Sigmoid colon (tissue), 7 donors: ENCODE data around the gene MDM2. TPM values are rescaled to one million over a fixed set of nuclear protein-coding genes. Genes with fewer than 3 reads are reported as not detected.
"Not testable (repeated sequence)": the region's sequence is repeated elsewhere in the genome, so short reads cannot be mapped to it uniquely, and the experiment has no call there.

ENCODE experiments used
- DNase-seq: peaks from one replicate; pipeline ENCODE4 v3.0.0-alpha.2; 2019
- H3K27ac ChIP-seq, 4 donors: fragments of 200-600 bp; sonication (generic); one replicate each; pipeline ENCODE4 v1.5.1; 2016 to 2019; ENCODE audit warnings: mild to moderate bottlenecking in 1 of 4
- H3K27me3 ChIP-seq, 3 donors: fragments of 200-600 bp; sonication (generic); one replicate each; pipeline ENCODE4 v1.5.1; 2019; ENCODE audit warnings: mild to moderate bottlenecking in 1 of 3
- H3K36me3 ChIP-seq, 4 donors: fragments of 200-600 bp; sonication (generic); one replicate each; pipeline ENCODE4 v1.5.1; 2016 to 2019
- H3K4me1 ChIP-seq, 4 donors: fragments of 200-600 bp; sonication (generic); one replicate each; pipeline ENCODE4 v1.5.1; 2017 to 2019
- H3K4me3 ChIP-seq, 4 donors: fragments of 200-600 bp; sonication (generic); one replicate each; pipeline ENCODE4 v1.5.1; 2017 to 2019; ENCODE audit warnings: mild to moderate bottlenecking in 2 of 4, moderate library complexity in 1 of 4
- H3K9me3 ChIP-seq, 4 donors: fragments of 200-600 bp in 3 of 4; sonication (generic) in 3 of 4; one replicate each; pipeline versions ENCODE4 v1.5.1 to v1.6.1; 2013 to 2019
- CTCF ChIP-seq, 4 experiments: fragments of 450-650 bp in 3 of 4; fragments of 200-600 bp in 1 of 4; IDR thresholded peaks; one replicate each; pipeline ENCODE4 v1.5.1; 2016 to 2019; ENCODE audit warnings: antibody characterized with exemption in 4 of 4, mild to moderate bottlenecking in 3 of 4, moderate library complexity in 2 of 4
- EP300 ChIP-seq, 4 donors: sonication (generic); formaldehyde crosslinking; IDR thresholded peaks; one replicate each; pipeline ENCODE4 v1.6.1; 2017; ENCODE audit warnings: antibody characterized with exemption in 4 of 4
- POLR2A ChIP-seq, 2 donors: fragments of 450-650 bp; IDR thresholded peaks; one replicate each; pipeline ENCODE4 v1.6.1; 2016; ENCODE audit warnings: antibody characterized with exemption in 2 of 2, mild to moderate bottlenecking in 2 of 2, moderate library complexity in 2 of 2
- POLR2AphosphoS5 ChIP-seq, 4 donors: sonication (generic); formaldehyde crosslinking; IDR thresholded peaks; one replicate each; pipeline ENCODE4 v1.6.1; 2017; ENCODE audit warnings: antibody characterized with exemption in 4 of 4
- WGBS, 2 donors: extraction: QIAGEN DNeasy Blood & Tissue Kit; methylation state at CpG; one replicate each; pipeline ENCODE4 v1.1.7; 2013; 5-methylcytosine and 5-hydroxymethylcytosine counted together
- intact Hi-C: fragments of 100-400 bp; cut with DNase I; formaldehyde crosslinking; loops from one replicate; pipeline ENCODE4 v1.15.1; 2023
- polyA plus RNA-seq, 3 donors: library from polyadenylated mRNA; stranded (reverse); fragments of 200-250 nt; gene quantifications; one replicate each; pipeline ENCODE4 v1.2.3, GENCODE V29; 2013
- total RNA-seq, 4 donors: library from RNA; depleted of rRNA; stranded (reverse); fragments of >200 nt; gene quantifications; one replicate each; pipeline ENCODE4 v1.1.0, GENCODE V29; 2016
- donor health status: healthy with polysubstance abuse.
- donor health status: Bipolar disorder and iron deficiency.
- donor health status: healthy.

MDM2 gene
- total and polyA plus RNA-seq, 7 donors, result 6.0 to 55.4 (median 44.2) TPM

DNA sequence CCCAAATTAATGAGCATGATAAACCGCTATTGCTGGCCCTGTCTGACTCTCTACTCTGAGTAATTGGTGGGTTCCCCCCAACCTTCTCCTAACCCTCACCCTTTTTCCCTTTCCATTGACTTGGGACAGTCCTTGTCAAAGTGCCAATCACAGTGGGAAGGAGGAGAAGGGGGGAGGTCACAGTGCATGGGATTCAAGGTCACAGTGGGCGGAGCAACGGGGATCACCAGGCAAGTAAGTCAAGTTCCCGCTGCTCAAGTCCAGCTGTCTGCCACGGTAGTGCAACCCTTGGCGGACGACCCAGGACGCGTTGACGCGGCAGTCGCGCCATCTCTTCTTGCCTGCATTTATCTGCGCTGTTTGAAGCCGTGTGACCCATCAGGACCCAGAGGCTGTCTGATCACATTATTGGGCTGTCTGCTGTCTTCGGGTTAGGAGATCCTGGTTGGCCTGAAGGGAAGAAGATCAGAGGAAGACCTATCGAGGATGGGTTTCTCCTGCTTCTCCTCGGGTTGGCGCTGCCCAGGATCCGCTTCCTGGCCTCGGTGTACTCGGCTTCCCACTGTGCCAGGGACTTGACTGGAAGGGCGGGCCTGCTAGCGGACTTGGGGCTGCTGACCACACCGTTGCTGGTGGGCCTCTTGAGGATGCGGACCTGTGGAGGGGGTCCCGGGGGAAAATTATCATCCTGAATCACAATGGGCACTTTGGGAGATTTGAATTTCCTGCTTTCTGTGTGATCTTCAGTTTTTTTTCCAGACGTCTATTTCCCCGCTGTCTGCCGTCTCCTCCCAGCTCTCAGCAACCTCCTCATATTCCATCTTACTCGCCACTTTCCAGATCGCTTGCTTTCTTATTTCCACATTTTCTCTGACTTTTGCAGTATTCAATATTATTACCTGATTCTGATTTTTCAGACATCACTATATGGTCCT lies 3.1 kb upstream of the MDM2 start:
- Histone ChIP-seq H3K27me3 (no peaks in the 10 kb centered on the region), H3K4me1 (peaks cover 0 to 12% (median 7%) of the 10 kb centered on the region in 4 donors), H3K9me3 (no peaks in the 10 kb centered on the region), H3K27ac (no peak overlapping the region), H3K36me3 (peaks cover 0 to 5% (median 2%) of the 10 kb centered on the region in 4 donors), H3K4me3 (no peak overlapping the region)
- TF ChIP-seq POLR2A (IDR thresholded peaks at IDR 0.05) (no peak), CTCF (IDR thresholded peaks at IDR 0.05) (no peak)
- intact Hi-C loops, result loop anchor here (5.0 to 10.0 kb wide), 2 partner anchors 193 to 1540 kb away; partner anchors contain the start of genes CAND1 and RAP1B
- no peak for DNase-seq
- WGBS, 2 donors, result 93 to 94% methylated on average over 32 of the region's 32 CpGs

GRCh38 chr12:68805592-68806120 lies 2.3 kb upstream of the MDM2 start:
- no peaks in the 10 kb centered on the region for H3K9me3 ChIP-seq
- H3K36me3 ChIP-seq, result peaks cover 0 to 11% (median 3%) of the 10 kb centered on the region in 4 donors
- DNase-seq, result no peak
- intact Hi-C loops, result loop anchor here (5.0 to 10.0 kb wide), 2 partner anchors 193 to 1541 kb away; partner anchors contain the start of genes CAND1 and RAP1B
- WGBS, 2 donors, result 95 to 96% methylated on average over 7 of the region's 7 CpGs
- H3K4me3 ChIP-seq, result no peak overlapping the region
- no peak overlapping the region for H3K27ac ChIP-seq
- H3K27me3 ChIP-seq, result no peaks in the 10 kb centered on the region
- peaks cover 0 to 13% (median 11%) of the 10 kb centered on the region in 4 donors for H3K4me1 ChIP-seq
- TF ChIP-seq POLR2AphosphoS5 (IDR thresholded peaks at IDR 0.05) (no peak), EP300 (IDR thresholded peaks at IDR 0.05) (no peak), POLR2A (IDR thresholded peaks at IDR 0.05) (no peak)

DNA sequence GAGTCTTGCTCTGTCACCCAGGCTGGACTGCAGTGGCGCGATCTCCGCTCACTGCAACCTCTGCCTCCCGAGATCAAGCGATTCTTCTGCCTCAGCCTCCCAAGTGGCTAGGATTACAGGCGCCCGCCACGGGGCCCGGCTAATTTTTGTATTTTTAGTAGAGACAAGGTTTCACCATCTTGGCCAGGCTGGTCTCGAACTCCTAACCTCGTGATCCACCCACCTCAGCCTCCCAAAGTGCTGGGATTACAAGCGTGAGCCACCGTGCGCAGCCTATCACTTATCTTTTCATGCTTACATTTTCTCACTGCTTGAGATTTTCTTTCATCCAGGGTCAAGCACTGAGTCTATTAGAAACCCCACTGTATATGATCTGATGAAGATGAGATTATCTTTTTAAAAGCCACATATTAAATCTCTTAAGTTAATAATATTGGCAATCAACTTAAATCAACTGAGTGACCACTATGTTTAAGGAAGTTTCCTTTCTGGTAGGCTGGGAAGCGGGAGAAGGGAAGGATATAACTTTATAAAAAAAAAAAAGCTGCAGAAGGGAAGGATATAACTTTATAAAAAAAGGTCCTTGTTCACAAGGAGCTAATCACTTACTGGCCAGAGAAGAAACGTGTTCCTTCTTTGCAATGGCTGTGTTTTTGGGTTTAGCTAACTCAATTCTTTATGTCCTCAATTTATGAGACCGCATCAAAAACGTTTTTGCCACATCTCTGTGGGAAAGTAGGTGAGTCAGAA lies 1.3 kb upstream of the MDM2 start:
- no peak for DNase-seq
- WGBS, 2 donors, result 82 to 85% methylated on average over 18 of the region's 18 CpGs
- no peak for TF ChIP-seq EP300 (IDR thresholded peaks at IDR 0.05)
- no peak for TF ChIP-seq CTCF (IDR thresholded peaks at IDR 0.05)
- TF ChIP-seq POLR2A (IDR thresholded peaks at IDR 0.05), result no peak
- TF ChIP-seq POLR2AphosphoS5 (IDR thresholded peaks at IDR 0.05), result no peak
- Histone ChIP-seq H3K36me3 (peaks cover 0 to 21% (median 3%) of the 10 kb centered on the region in 4 donors), H3K4me1 (peaks cover 0 to 23% (median 18%) of the 10 kb centered on the region in 4 donors), H3K4me3 (peak overlapping the region in 2 of 4 donors; percentile 61 to 98), H3K27me3 (no peaks in the 10 kb centered on the region), H3K9me3 (no peaks in the 10 kb centered on the region), H3K27ac (peak overlapping the region; percentile 92 to 100 (median 98))
- intact Hi-C loops, result loop anchor here (5.0 to 10.0 kb wide), 2 partner anchors 194 to 1542 kb away; partner anchors contain the start of genes CAND1 and RAP1B

GRCh38 chr12:68807274-68807575 lies 752 bp upstream of the MDM2 start:
- intact Hi-C loops, result loop anchor here (5.0 to 10.0 kb wide), 2 partner anchors 195 to 1542 kb away; partner anchors contain the start of genes CAND1 and RAP1B
- H3K27ac ChIP-seq, result peak overlapping the region; percentile 92 to 100 (median 98)
- peaks cover 0 to 23% (median 3%) of the 10 kb centered on the region in 4 donors for H3K36me3 ChIP-seq
- H3K27me3 ChIP-seq, DNase-seq, H3K9me3 ChIP-seq: not testable (repeated sequence)
- 4 to 15% methylated on average over 10 of the region's 10 CpGs for WGBS, 2 donors
- H3K4me1 ChIP-seq, result peaks cover 0 to 27% (median 21%) of the 10 kb centered on the region in 4 donors
- H3K4me3 ChIP-seq, result peak overlapping the region; percentile 61 to 98 (median 86)

GRCh38 chr12:68808388-68809189 lies 612 bp downstream of the MDM2 start:
- 0 to 1% methylated on average over 61 of the region's 61 CpGs for WGBS, 2 donors
- H3K9me3 ChIP-seq, result no peaks in the 10 kb centered on the region
- no peaks in the 10 kb centered on the region for H3K27me3 ChIP-seq
- peak overlapping the region; percentile 61 to 98 (median 86) for H3K4me3 ChIP-seq
- peak overlapping the region; percentile 92 to 100 (median 98) for H3K27ac ChIP-seq
- peaks cover 0 to 36% (median 9%) of the 10 kb centered on the region in 4 donors for H3K36me3 ChIP-seq
- intact Hi-C loops, result loop anchor here (1.0 to 10.0 kb wide), 4 partner anchors 62 to 1544 kb away; partner anchors contain the start of genes CAND1, NUP107, RAP1B and SLC35E3
- H3K4me1 ChIP-seq, result peaks cover 0 to 40% (median 30%) of the 10 kb centered on the region in 4 donors
- peak in 2 of 4 experiments; percentile 0 to 41 for TF ChIP-seq CTCF (IDR thresholded peaks at IDR 0.05)
- no peak for TF ChIP-seq EP300 (IDR thresholded peaks at IDR 0.05)
- no peak for TF ChIP-seq POLR2A (IDR thresholded peaks at IDR 0.05)
- peak; percentile 43 to 79 (median 77) for TF ChIP-seq POLR2AphosphoS5 (IDR thresholded peaks at IDR 0.05)
- DNase-seq, result peak; percentile 92
